H9 (cell line): ENCODE results near the gene KL. TPM values are rescaled to one million over a fixed set of nuclear protein-coding genes. Genes with fewer than 3 reads are reported as not detected.

ENCODE experiments used
- DNase-seq: peaks from one replicate; pipeline ENCODE4 v3.0.0-alpha.2; 2017
- H2AFZ ChIP-seq: one replicate; pipeline ENCODE4 v1.6.1; 2013; ENCODE audit warnings: mild to moderate bottlenecking, low read length, control low read depth, moderate library complexity
- H2AK5ac ChIP-seq: 2 replicates; pipeline ENCODE4 v1.6.1; 2013; ENCODE audit warnings: low read length, control low read depth, mixed read lengths; ENCODE audit not compliant: insufficient read length
- H2BK120ac ChIP-seq: one replicate; pipeline ENCODE4 v1.6.1; 2013; ENCODE audit warnings: low read depth, mild to moderate bottlenecking, low read length, control low read depth, inconsistent platforms; ENCODE audit not compliant: poor library complexity, severe bottlenecking
- H2BK12ac ChIP-seq: 2 replicates; pipeline ENCODE4 v1.6.1; 2013; ENCODE audit warnings: low read length, control low read depth, mixed read lengths, low read depth; ENCODE audit not compliant: insufficient read length
- H2BK15ac ChIP-seq: 2 replicates; pipeline ENCODE4 v1.6.1; 2013; ENCODE audit warnings: low read depth, low read length, control low read depth
- H2BK20ac ChIP-seq: one replicate; pipeline ENCODE4 v1.6.1; 2013; ENCODE audit warnings: low read depth, mild to moderate bottlenecking, low read length, control low read depth, inconsistent platforms; ENCODE audit not compliant: poor library complexity, severe bottlenecking
- H2BK5ac ChIP-seq: 2 replicates; pipeline ENCODE4 v1.6.1; 2013; ENCODE audit warnings: low read length, control low read depth, mixed read lengths; ENCODE audit not compliant: insufficient read length
- H3K14ac ChIP-seq: 2 replicates; pipeline ENCODE4 v1.6.1; 2013; ENCODE audit warnings: low read length, control low read depth; ENCODE audit not compliant: insufficient read depth
- H3K18ac ChIP-seq: 2 replicates; pipeline ENCODE4 v1.6.1; 2013; ENCODE audit warnings: low read depth, mild to moderate bottlenecking, mixed read lengths, low read length, control low read depth; ENCODE audit not compliant: insufficient read length
- H3K23ac ChIP-seq: 2 replicates; pipeline ENCODE4 v1.6.1; 2013; ENCODE audit warnings: low read length, control low read depth, mixed read lengths, low read depth; ENCODE audit not compliant: insufficient read length
- H3K23me2 ChIP-seq: 2 replicates; pipeline ENCODE4 v1.6.1; 2013; ENCODE audit warnings: low read depth, mild to moderate bottlenecking, mixed read lengths, low read length, control low read depth; ENCODE audit not compliant: insufficient read length, poor library complexity, severe bottlenecking
- H3K27ac ChIP-seq: 2 replicates; pipeline ENCODE4 v1.5.1; 2013; ENCODE audit warnings: low read length, control low read depth, mixed read lengths, low read depth; ENCODE audit not compliant: insufficient read length
- H3K27me3 ChIP-seq: 2 replicates; pipeline ENCODE4 v1.6.1; 2013; ENCODE audit warnings: low read length, control low read depth, inconsistent platforms; ENCODE audit not compliant: insufficient read depth
- H3K4ac ChIP-seq: 2 replicates; pipeline ENCODE4 v1.6.1; 2013; ENCODE audit warnings: low read depth, mild to moderate bottlenecking, control low read depth, inconsistent platforms, low read length, moderate library complexity
- H3K4me1 ChIP-seq: 2 replicates; pipeline ENCODE4 v1.6.1; 2013; ENCODE audit warnings: low read length, control low read depth, inconsistent platforms; ENCODE audit not compliant: insufficient read depth
- H3K4me2 ChIP-seq: 2 replicates; pipeline ENCODE4 v1.6.1; 2013; ENCODE audit warnings: low read length, control low read depth, mixed read lengths; ENCODE audit not compliant: insufficient read length, insufficient read depth
- H3K56ac ChIP-seq: 2 replicates; pipeline ENCODE4 v1.6.1; 2013; ENCODE audit warnings: low read depth, mild to moderate bottlenecking, mixed read lengths, low read length, control low read depth; ENCODE audit not compliant: insufficient read length
- H3K79me1 ChIP-seq: 2 replicates; pipeline ENCODE4 v1.6.1; 2013; ENCODE audit warnings: low read depth, mild to moderate bottlenecking, moderate library complexity, low read length, control low read depth, inconsistent platforms; ENCODE audit not compliant: insufficient read depth, poor library complexity, severe bottlenecking
- H3K79me2 ChIP-seq: 2 replicates; pipeline ENCODE4 v1.6.1; 2013; ENCODE audit warnings: low read length, control low read depth, inconsistent platforms; ENCODE audit not compliant: insufficient read depth
- H3K9ac ChIP-seq: 2 replicates; pipeline ENCODE4 v1.6.1; 2013; ENCODE audit warnings: low read length, control low read depth, mixed read lengths; ENCODE audit not compliant: insufficient read length; ENCODE audit errors: extremely low read depth
- H3K9me3 ChIP-seq: one replicate; pipeline ENCODE4 v1.6.1; 2013; ENCODE audit warnings: low read depth, low read length, inconsistent platforms; ENCODE audit not compliant: control insufficient read depth
- H3T11ph ChIP-seq: one replicate; pipeline ENCODE4 v1.6.1; 2013; ENCODE audit warnings: mild to moderate bottlenecking, low read length, control low read depth, inconsistent platforms
- H4K20me1 ChIP-seq: one replicate; pipeline ENCODE4 v1.6.1; 2013; ENCODE audit not compliant: control insufficient read depth, insufficient read length, insufficient read depth
- H4K5ac ChIP-seq: 2 replicates; pipeline ENCODE4 v1.6.1; 2013; ENCODE audit warnings: low read depth, mild to moderate bottlenecking, mixed read lengths, low read length, control low read depth; ENCODE audit not compliant: insufficient read length
- H4K8ac ChIP-seq: replicated peaks from 2 replicates; pipeline ENCODE4 v1.6.1; 2013; ENCODE audit warnings: low read length, control low read depth, mixed read lengths, low read depth; ENCODE audit not compliant: insufficient read length
- H4K91ac ChIP-seq: 2 replicates; pipeline ENCODE4 v1.6.1; 2013; ENCODE audit warnings: low read depth, mild to moderate bottlenecking, moderate library complexity, mixed read lengths, low read length, control low read depth; ENCODE audit not compliant: insufficient read length
- H3K27ac Mint-ChIP-seq, 3 experiments: 2 replicates in 2 of 3; 3 replicates in 1 of 3; pipeline ENCODE4 v1.8.0; 2020 to 2021; ENCODE audit warnings: mixed read lengths in 3 of 3, mild to moderate bottlenecking in 1 of 3, moderate library complexity in 1 of 3
- H3K27me3 Mint-ChIP-seq: 2 replicates; pipeline ENCODE4 v1.8.0; 2021; ENCODE audit warnings: low read depth, mild to moderate bottlenecking, moderate library complexity, mixed read lengths
- H3K36me3 Mint-ChIP-seq, 3 experiments: 2 replicates in 2 of 3; 3 replicates in 1 of 3; pipeline ENCODE4 v1.8.0; 2020 to 2021; ENCODE audit warnings: low read depth in 3 of 3, mixed read lengths in 3 of 3; ENCODE audit not compliant: insufficient read depth in 1 of 3
- H3K4me1 Mint-ChIP-seq, 2 experiments: 2 replicates each; pipeline ENCODE4 v1.8.0; 2020; ENCODE audit warnings: mixed read lengths in 2 of 2
- H3K4me3 Mint-ChIP-seq, 2 experiments: 2 replicates in 1 of 2; 3 replicates in 1 of 2; pipeline ENCODE4 v1.8.0; 2020 to 2021; ENCODE audit warnings: mild to moderate bottlenecking in 2 of 2, mixed read lengths in 2 of 2, moderate library complexity in 1 of 2
- H3K9me3 Mint-ChIP-seq, 2 experiments: 2 replicates in 1 of 2; 3 replicates in 1 of 2; pipeline ENCODE4 v1.8.0; 2020; ENCODE audit warnings: mild to moderate bottlenecking in 2 of 2, mixed read lengths in 2 of 2, moderate library complexity in 1 of 2
- WGBS: extraction: QIAGEN DNeasy Blood & Tissue Kit; methylation state at CpG from one replicate; pipeline ENCODE4 v1.1.7; 2013; ENCODE audit warnings: missing lambda C conversion rate, low lambda C conversion rate, mixed read lengths; ENCODE audit not compliant: insufficient read length; ENCODE audit errors: extremely low coverage; 5-methylcytosine and 5-hydroxymethylcytosine counted together
- total RNA-seq: library from RNA; stranded (reverse); gene quantifications from 2 replicates; pipeline ENCODE4 v1.2.1, GENCODE V29; 2021
- TF ChIP-seq, protein P1 (sequence below): fragments of 200-600 bp; sonication (generic); conservative IDR thresholded peaks from 3 replicates; pipeline ENCODE4 v1.8.0; 2021; ENCODE audit warnings: antibody characterized with exemption, mild to moderate bottlenecking

KL gene
- total RNA-seq, 1 experiment from 2014 or later, result not detected

- Histone ChIP-seq H4K91ac (no peak overlapping the region), H3K56ac (no peak overlapping the region), H4K5ac (no peak overlapping the region), H2AFZ (no peak overlapping the region), H3K4me2 (no peak overlapping the region), H2BK12ac (no peak overlapping the region), H3K23me2 (no peaks in the 10 kb centered on the region), H3K9ac (no peak overlapping the region), H3K4ac (no peak overlapping the region), H3T11ph (no peak overlapping the region), H2BK120ac (no peak overlapping the region), H3K4me1 (peaks cover 7% of the 10 kb centered on the region; the same call in 1 of the 2 replicates), H2AK5ac (no peak overlapping the region), H3K27ac (no peak overlapping the region), H3K18ac (no peak overlapping the region), H3K79me1 (no peaks in the 10 kb centered on the region), H3K79me2 (no peaks in the 10 kb centered on the region), H2BK15ac (no peak overlapping the region), H2BK20ac (no peak overlapping the region), H4K8ac (no peak overlapping the region), H3K23ac (no peak overlapping the region), H2BK5ac (no peak overlapping the region), H3K27me3 (no peaks in the 10 kb centered on the region), H3K9me3 (no peaks in the 10 kb centered on the region), H4K20me1 (no peaks in the 10 kb centered on the region), H3K14ac (no peak overlapping the region)
- no peaks in the 10 kb centered on the region; the same call in 1 of the 2 replicates for H3K27me3 Mint-ChIP-seq
- DNase-seq, result no peak
- H3K27ac Mint-ChIP-seq, result no peak overlapping the region
- H3K36me3 Mint-ChIP-seq, result no peaks in the 10 kb centered on the region
- WGBS, result no CpG with 5 or more reads among the region's 2 CpGs
- peaks cover 12 to 15% of the 10 kb centered on the region in 2 experiments for H3K4me1 Mint-ChIP-seq
- no peak overlapping the region for H3K4me3 Mint-ChIP-seq
- TF ChIP-seq, protein P1, sequence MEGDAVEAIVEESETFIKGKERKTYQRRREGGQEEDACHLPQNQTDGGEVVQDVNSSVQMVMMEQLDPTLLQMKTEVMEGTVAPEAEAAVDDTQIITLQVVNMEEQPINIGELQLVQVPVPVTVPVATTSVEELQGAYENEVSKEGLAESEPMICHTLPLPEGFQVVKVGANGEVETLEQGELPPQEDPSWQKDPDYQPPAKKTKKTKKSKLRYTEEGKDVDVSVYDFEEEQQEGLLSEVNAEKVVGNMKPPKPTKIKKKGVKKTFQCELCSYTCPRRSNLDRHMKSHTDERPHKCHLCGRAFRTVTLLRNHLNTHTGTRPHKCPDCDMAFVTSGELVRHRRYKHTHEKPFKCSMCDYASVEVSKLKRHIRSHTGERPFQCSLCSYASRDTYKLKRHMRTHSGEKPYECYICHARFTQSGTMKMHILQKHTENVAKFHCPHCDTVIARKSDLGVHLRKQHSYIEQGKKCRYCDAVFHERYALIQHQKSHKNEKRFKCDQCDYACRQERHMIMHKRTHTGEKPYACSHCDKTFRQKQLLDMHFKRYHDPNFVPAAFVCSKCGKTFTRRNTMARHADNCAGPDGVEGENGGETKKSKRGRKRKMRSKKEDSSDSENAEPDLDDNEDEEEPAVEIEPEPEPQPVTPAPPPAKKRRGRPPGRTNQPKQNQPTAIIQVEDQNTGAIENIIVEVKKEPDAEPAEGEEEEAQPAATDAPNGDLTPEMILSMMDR, result no peak
- no peaks in the 10 kb centered on the region for H3K9me3 Mint-ChIP-seq
These were observed 80.8 kb downstream of the KL start for GRCh38 chr13:33096886-33097605.
